ENCODE results near the gene DDX25. TPM values are rescaled to one million over a fixed set of nuclear protein-coding genes. Genes with fewer than 3 reads are reported as not detected.

DDX25 gene
- total and polyA plus RNA-seq, 2 experiments from 2014 or later: 6.1 to 7.5 TPM

- Histone ChIP-seq H3K4me1 (ENCODE audit: low read depth) (no peaks in the 10 kb centered on the region), H3K27me3 (no peaks in the 10 kb centered on the region), H3K4me3 (no peak overlapping the region), H3K9me3 (ENCODE audit: low read depth) (no peaks in the 10 kb centered on the region), H3K27ac (no peak overlapping the region), H3K36me3 (no peaks in the 10 kb centered on the region)
- no peak for DNase-seq (ENCODE audit: low read depth in 1 of 2, low spot score in 1 of 2)
- no peak for TF ChIP-seq CTCF (IDR thresholded peaks at IDR 0.05; ENCODE audit: low read depth, low read length)
Measured at GRCh38 chr11:125916683-125917347, 12.5 kb downstream of the DDX25 start.

- H3K27me3 ChIP-seq: no peaks in the 10 kb centered on the region
- no peak for TF ChIP-seq CTCF (IDR thresholded peaks at IDR 0.05; ENCODE audit: low read depth, low read length)
- no peak overlapping the region for H3K27ac ChIP-seq
- H3K4me3 ChIP-seq: no peak overlapping the region
- DNase-seq (ENCODE audit: low read depth in 1 of 2, low spot score in 1 of 2): no peak
- H3K36me3 ChIP-seq: no peaks in the 10 kb centered on the region
- H3K9me3 ChIP-seq (ENCODE audit: low read depth): no peaks in the 10 kb centered on the region
- no peaks in the 10 kb centered on the region for H3K4me1 ChIP-seq (ENCODE audit: low read depth)
Measured at GRCh38 chr11:125918140-125918840, 14.0 kb downstream of the DDX25 start.

- Histone ChIP-seq H3K27me3 (no peaks in the 10 kb centered on the region), H3K27ac (no peak overlapping the region), H3K4me1 (ENCODE audit: low read depth) (no peaks in the 10 kb centered on the region), H3K9me3 (ENCODE audit: low read depth) (no peaks in the 10 kb centered on the region), H3K36me3 (no peaks in the 10 kb centered on the region), H3K4me3 (no peak overlapping the region)
- TF ChIP-seq CTCF (IDR thresholded peaks at IDR 0.05; ENCODE audit: low read depth, low read length): no peak
- DNase-seq (ENCODE audit: low read depth in 1 of 2, low spot score in 1 of 2): no peak
Measured at GRCh38 chr11:125921042-125921441, 16.7 kb downstream of the DDX25 start.

GRCh38 chr11:125922156-125922555 is 17.8 kb downstream of the DDX25 start:
- no peaks in the 10 kb centered on the region for H3K4me1 ChIP-seq (ENCODE audit: low read depth)
- no peak for DNase-seq (ENCODE audit: low read depth in 1 of 2, low spot score in 1 of 2)

GRCh38 chr11:125923012-125923579 is 18.8 kb downstream of the DDX25 start:
- peak; percentile 80 to 81 for DNase-seq (ENCODE audit: low read depth in 1 of 2, low spot score in 1 of 2)
- no peaks in the 10 kb centered on the region for H3K4me1 ChIP-seq (ENCODE audit: low read depth)
- no peak overlapping the region for H3K27ac ChIP-seq
- peak; percentile 92 for TF ChIP-seq CTCF (IDR thresholded peaks at IDR 0.05; ENCODE audit: low read depth, low read length)
- H3K36me3 ChIP-seq: no peaks in the 10 kb centered on the region
- H3K4me3 ChIP-seq: no peak overlapping the region
- no peaks in the 10 kb centered on the region for H3K27me3 ChIP-seq
- no peaks in the 10 kb centered on the region for H3K9me3 ChIP-seq (ENCODE audit: low read depth)

More at GRCh38 chr11:125922156-125922555, 17.8 kb downstream of the DDX25 start:
- Histone ChIP-seq H3K4me3 (no peak overlapping the region), H3K27ac (no peak overlapping the region), H3K27me3 (no peaks in the 10 kb centered on the region), H3K36me3 (no peaks in the 10 kb centered on the region), H3K9me3 (ENCODE audit: low read depth) (no peaks in the 10 kb centered on the region)
- no peak for TF ChIP-seq CTCF (IDR thresholded peaks at IDR 0.05; ENCODE audit: low read depth, low read length)

Data from cardiac muscle cell (in vitro differentiated cells and primary cell).